Tongue (tissue), 2 donors: ENCODE measurements around the gene KCNMB2. TPM values are rescaled to one million over a fixed set of nuclear protein-coding genes. Genes with fewer than 3 reads are reported as not detected.
"Not testable (repeated sequence)": the region's sequence is repeated elsewhere in the genome, so short reads cannot be mapped to it uniquely, and the experiment has no call there.

Source experiments
- DNase-seq: peaks from one replicate; pipeline ENCODE4 v3.0.0-alpha.2; 2015
- total RNA-seq: library from RNA; depleted of rRNA; stranded (reverse); fragments of >200 nt; gene quantifications from one replicate; pipeline ENCODE4 v1.2.3, GENCODE V29; 2014

KCNMB2 gene
- total RNA-seq, 1 donor from 2014 or later: 6.2 TPM

DNA sequence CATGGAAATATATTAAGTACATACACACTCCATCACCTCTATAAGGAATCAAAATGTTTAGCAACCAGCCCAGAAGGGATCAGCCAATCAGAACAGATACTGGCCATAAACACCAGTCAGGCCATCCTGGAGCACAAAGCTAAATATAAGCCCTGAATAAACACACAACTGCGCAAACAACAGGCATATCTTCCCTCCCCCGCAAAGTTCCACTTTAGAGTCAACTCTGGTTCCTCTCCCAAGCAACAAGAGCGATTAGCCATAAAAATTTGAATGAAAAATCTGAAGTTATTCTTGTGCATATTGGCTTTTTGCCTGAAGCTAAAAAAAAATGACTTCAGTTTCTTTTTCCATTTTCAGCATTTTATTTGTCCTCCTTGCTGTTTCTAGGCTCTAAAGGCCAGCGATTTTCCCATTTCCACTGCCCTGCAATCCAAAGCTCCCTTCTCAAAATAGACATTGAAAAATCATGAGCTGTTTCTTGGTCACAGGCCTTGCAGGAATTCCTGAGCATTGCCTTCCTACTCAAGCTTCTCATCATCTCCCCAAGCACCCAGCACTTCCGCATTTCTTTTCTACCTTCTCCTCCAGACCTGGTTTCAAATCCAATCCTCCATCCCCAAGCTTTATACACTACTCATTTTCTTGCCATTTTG lies 287.5 kb downstream of the KCNMB2 start:
- DNase-seq: no peak

DNA sequence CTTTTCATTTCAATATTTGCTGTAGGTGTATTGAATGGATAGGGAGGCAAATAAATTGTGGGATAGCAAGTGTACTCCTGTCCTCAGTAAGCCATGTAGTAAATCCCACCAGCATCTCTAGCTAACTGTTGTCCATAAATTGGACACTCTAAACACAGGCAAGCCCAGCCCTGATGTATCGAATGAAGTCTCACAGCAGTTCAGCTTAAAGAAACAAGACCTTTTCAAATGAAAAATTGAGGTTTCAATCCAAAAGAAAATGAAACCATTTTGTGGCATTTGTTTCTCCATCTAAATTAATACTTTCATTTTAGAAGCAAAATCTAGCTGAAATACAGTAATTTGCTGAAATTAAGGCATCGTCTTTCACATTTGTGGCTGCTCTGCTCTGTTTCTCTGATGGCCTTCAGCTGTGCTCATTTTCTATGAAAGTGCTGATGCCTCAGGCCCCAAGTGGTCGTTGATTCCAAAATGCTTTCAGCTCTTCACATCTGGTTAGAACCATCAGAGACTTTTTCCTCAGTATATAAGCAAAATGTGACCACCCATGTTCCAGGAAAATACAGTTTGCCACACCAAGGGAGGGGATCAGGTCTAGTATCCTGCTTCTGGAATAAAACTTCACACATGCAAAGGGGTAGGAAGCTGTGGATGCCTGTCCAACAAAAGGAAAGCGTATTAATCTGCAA lies 290.3 kb downstream of the KCNMB2 start:
- DNase-seq: peak; percentile 80

DNA sequence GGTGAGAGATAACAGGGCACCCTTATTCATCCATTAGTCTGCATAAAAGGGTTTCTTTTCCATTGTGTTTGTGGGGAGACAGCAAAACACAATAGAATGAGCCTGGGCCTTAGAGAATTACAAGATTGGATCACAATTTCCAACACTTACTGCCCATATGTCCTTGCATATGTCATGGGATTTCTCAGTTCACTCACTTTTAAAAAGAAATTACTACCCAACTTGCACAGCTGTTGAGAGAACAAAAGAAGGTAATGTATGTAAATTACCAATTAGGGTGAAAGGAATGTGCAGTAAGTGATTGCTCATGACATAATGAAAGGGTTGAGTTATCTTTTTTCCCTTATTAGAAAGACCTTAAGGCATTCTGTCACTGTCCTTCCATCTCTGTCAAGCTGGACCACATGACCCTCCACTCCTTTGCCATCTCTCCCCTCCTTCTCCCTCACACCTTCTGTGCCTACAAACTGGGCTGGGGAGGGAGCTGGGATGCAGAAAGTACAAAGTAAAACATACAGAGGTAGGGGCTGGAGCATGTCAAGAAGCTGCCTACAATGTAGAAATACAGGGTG lies 291.1 kb downstream of the KCNMB2 start:
- DNase-seq: peak; percentile 39

DNA sequence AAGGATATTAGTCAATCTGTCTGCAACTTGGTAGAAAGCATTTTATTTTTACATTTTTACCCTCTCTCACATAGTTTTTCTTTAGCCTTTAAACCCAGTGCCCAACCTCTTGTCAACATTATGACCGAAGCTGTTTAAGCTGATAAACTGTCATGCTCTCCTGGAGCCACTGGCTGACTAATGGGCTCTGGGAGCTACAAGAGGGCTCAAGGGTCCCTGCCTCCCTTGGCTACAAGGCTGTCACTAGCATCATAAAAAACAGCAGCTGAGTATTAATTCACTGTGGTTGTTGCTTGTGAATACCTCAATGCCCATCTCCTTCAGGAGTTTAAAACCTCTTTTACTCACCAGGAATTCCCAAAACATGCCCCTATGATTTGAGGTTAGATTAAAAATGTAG lies 297.5 kb downstream of the KCNMB2 start:
- DNase-seq: no peak

DNA sequence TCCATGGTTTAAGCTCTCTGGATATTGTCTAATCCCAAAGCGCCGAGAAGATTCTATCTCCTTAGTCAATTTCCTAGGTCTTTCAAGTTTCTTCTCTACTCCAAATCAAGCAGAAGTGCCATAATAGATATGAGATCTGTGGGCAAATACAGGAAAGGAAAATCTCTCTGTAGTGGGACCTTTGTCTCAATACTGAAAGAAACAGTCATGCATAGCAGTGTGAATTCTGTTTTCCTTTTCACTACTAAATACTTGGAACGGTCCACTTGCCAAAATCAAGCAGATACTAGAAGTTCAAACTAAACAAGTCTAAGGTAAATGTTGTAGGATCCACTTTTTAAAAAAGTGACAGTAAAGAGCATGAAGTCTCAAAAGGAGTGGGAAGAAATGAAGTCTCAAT lies 298.8 kb downstream of the KCNMB2 start:
- DNase-seq: no peak

DNA sequence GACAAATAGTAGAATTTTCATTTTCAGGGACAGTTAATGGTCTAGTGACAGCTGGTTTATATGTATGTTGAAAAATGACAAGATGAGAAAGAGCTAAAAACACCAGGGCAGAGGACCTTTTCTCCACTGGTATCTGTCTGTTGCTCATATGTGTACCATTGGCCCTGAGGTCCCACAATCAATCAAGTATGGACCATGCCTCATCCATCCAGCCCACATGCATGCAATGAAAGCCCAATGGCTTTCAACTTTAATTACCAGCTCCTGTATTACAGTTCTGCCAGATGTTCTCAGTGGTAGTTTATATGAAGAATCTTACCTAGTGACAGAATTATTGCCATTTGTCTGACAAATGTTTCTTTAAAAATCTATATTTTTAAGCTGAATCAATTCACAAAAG lies 301.3 kb downstream of the KCNMB2 start:
- DNase-seq: no peak

DNA sequence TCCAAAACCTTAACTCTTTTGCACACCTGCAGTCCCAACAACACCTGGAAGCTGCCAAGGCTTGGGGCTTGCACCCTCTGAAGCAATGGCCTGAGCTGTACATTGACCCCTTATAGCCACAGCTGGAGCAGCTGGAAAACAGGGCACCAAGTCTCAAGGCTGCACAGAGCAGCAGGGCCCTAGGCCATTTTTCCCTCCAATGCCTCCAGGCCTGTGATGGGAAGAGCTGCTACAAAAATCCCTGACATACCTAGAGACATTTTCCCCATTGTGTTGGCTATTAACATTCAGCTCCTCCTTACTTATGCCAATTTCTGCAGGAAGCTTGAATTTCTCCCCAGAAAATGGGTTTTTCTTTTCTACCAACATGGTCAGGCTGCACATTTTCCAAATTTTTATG lies 304.4 kb downstream of the KCNMB2 start:
- no peak for DNase-seq

DNA sequence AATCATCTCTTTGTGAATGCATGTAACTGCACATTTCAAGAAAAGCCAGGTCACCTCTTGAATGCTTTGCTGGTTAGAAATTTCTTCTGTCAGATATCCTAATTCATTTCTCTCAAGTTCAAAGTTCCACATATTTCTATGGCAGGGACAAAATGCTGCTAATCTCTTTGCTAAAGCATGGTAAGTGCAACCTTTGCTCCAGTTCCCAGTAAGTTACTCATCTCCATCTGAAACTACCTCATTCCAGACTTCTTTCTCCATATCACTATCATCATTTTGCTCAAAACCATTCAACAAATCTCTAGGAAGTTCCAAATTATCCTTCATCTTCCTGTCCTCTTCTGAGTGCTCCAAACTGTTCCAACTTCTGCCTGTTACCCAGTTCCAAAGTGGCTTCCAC lies 304.8 kb downstream of the KCNMB2 start:
- DNase-seq: no peak

DNA sequence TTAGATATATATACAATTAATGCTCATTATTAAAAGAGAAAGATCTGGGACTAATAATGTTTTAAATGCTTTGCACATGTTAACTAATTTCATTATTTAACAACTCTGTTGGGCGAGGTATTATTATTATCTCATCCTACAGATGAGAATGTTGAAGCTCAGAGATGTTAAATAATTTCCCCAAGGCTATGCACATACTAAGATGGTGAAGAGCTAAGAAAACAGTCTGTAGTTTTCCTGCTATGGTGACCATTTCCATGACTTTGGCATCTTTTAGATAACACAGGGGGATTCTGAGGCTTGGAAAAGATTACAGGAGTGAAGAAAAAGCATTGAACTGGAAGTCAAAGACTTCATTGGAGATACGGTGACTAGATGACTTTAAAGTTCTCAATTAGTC lies 308.7 kb downstream of the KCNMB2 start:
- DNase-seq: no peak

DNA sequence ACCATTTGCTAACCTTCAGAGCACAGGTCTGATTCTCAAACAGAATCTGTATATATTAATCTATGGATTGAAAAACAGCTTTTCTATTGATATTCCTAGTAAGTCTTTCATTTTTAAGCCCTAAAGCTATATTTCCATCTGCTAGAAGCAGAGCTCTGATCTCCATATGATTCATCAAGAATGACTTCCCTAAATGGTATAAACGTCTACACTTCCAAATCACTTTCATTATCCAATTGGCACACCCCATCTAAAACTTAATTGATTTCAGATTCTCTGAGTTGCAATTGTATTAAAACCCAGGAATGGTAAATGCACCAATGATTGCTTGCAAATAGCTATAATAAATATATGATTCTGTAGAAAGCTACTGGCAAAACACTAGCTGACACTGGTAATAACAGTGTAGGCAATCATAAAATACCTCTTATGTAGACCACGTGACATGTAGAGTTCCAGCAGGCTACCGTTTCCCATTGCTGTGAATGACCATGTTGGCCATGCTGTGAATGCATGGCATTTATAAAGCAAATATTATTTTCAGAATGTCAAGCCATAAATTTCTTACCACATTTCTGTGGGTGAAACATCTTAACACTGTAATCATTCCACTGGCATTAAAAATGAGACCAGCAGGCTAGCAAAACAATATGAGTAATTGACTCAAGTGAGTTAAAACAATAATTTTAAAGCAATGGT lies 309.3 kb downstream of the KCNMB2 start:
- no peak for DNase-seq

DNA sequence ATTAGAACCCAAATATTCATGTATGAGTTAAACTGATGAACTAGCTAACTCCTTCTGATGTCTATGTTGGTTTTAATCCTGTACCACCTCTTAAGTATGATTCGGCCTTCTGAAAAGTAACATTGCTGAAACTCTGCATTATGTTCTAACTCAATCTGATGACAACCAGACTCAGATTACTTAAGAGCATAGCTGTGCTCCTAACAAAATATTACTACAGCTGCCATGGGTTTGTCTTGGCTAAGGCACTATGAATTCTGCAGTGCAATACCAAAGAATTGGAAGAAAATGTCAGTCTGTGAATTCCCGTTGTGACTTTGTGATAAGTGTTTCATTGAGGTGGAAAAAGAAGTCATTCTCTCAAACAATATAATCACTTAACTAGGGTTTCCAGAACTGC lies 311.0 kb downstream of the KCNMB2 start:
- peak; percentile 85 for DNase-seq

DNA sequence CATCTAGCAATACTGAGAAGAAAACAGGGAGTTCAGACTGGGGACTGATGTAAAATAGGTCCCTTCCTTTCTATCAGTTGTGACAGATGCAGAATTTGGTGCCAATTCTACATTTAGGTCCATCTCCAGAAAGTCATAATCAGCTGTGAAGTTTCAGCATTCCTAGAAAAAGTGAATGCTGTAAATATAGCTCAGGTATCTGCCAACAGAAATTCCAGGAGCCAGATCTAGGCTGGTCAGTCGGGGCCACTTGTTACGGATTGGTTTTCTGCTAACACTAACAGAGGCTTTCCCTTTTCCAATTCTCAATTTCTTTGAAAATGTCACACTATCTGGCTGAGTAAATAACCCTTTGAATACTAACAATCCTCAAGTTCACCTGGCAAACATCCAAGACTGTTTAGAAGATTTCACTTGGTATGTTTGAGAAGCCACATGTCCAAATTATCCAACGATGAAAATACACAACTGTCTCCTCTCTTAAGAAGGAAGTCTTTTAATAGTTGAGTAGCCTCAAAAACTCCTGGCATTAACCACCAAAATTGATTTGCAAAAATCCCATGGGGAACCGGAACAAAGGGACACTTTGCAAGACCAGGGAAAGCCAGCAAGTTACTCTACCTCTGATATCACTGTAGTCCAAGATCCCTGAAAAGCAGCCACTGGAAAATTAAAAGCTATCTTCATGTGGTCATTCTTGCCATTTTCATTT lies 313.1 kb downstream of the KCNMB2 start:
- peak; percentile 58 for DNase-seq

DNA sequence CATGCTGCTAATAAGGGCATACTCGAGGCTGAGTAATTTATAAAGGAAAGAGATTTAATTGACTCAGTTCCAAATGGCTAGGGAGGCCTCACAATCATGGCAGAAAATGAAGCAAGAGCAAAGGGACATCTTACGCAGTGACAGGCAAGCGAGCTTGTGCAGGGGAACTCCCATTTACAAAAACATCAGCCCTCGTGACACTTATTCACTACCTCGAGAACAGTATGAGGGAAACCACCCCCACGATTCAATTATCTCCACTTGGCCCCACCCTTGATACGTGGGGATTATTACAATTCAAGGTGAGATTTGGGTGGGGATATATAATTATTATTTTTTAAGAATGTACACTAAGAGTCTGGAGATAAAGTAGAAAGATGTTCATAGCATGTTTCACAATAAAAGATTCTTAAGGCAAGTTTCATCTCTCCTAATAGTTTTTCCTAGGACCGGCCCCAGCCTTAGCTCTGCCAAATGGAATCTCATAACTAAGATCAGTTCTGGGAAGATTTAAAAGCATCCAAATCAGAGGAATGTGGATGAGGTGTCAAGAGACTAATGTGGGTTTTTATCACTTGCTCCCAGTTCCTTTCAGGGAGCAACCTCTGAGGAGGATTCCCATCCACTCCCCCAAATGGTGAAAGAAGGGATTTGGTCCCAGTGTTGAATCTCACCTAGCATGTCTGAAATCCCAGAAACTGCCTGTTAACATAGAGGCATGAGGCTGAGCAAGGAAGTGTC lies 314.4 kb downstream of the KCNMB2 start:
- DNase-seq: no peak

DNA sequence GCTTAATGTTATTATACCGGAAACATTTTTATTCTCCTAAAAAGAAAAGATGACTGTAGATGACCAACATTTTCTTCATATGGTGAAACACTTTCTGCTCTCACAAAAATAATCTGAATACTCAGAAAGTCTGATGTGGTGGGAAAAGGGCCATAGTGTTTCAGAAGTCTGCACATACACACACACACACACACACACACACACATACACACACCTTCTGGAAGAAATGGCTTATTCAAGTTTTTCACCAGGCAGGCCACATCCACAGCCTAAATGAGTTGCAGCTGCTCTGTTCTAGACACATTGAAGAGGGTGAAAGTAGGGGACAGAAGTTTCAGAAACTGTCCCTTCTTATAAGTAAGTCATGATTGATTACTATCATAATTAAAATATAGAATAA lies 315.3 kb downstream of the KCNMB2 start:
- DNase-seq: no peak

DNA sequence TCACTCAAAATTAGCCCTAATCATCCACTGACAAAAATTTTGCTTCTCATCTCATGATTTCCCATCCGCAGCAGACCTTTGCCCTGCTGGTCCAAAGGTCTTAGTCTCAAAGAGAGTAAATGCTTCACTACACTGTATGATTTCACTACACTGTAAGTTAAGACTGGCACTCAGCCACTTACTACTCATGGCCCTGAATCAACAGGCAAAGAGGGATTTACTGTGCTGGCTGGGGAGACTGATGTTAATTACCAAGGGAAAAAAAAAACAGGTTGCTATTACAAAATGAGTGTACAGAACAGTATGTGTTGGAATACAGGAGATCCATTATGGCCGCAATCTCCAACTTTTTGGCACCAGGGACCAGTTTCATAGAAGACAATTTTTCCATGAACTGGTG lies 320.6 kb downstream of the KCNMB2 start:
- DNase-seq: peak; percentile 30

DNA sequence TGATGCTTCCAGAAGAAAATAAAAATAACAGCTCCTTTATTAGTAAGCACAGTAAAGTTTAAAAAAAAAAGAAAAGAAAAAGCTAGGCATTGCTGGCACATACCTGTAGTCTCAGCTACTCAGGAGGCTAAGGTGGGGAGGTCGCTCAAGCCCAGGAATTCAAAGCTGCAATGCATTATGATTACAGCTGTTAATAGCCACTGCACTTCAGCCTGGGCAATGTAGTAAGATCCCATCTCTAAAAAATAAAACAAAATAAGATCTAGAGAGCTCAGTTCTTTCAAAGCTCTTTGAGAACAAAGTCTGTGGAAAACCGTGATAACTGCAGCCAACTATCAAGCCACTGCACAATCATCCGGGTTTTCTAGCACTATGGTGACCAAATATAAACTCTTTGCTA lies 323.1 kb downstream of the KCNMB2 start:
- no peak for DNase-seq

DNA sequence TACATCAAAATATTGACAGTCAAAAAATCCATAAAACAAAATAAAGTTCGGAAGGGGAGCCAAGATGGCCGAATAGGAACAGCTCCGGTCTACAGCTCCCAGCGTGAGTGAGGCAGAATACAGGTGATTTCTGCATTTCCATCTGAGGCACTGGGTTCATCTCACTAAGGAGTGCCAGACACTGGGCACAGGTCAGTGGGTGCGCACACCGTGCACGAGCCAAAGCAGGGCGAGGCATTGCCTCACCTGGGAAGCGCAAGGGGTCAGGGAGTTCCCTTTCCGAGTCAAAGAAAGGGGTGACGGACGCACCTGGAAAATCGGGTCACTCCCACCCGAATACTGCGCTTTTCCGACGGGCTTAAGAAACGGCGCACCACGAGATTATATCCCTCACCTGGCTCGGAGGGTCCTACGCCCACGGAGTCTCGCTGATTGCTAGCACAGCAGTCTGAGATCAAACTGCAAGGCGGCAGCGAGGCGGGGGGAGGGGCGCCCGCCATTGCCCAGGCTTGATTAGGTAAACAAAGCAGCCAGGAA lies 323.7 kb downstream of the KCNMB2 start:
- not testable (repeated sequence) for DNase-seq

DNA sequence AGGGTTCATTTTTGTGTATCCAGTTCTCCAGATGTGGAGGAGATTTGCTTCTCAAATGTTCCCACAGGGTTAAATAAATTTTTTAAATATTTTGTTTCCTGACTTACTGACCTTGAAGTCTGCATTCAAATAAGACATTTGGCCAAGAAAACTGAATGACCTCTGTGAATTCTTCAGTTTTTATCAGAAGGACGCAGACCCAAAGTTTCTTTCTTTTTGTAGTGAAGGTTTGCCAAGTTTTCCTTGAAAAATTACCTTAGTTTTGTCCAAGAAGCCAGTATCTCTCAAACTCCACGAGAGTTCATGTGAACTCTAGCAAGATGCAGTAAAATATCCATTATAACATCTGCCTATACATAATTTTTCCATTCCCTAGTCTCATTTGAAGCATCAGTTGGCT lies 332.4 kb downstream of the KCNMB2 start:
- DNase-seq: no peak

DNA sequence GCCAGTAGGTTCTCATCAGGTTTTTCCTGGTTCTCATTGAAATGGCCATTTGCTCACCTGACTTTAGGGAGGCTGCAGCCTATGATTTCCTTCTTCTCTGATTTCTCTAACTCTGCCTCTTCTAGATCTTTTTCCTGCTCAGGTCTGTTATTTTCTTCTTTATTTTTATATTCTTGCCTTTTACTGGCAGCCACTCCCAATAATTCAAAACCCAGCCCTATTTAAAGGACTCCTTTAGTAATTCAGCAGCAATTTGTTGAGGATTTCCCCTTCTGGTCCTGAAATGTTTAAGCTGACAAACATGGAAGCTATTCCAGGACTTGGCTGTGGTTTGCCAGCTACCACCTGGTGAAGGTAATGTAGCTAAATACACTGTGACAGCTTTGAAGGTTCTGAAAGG lies 333.8 kb downstream of the KCNMB2 start:
- no peak for DNase-seq

DNA sequence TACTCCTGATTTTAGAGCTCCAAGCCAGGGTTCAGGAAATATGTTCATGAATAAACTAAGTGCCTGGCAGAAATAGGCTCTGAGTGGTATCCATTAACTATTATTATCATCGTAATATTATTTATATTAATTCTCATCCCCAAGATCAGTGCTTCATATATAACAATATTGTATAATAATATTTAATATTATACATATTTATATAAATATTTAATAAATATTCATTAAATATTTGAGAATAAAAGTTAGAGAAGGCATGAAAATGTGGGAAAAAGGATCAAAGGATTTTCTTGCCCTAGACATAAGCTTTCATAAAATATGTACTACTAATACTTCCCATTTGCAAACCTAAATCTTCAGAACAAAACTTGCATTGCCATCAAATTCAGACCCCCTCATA lies 338.9 kb downstream of the KCNMB2 start:
- no peak for DNase-seq

DNA sequence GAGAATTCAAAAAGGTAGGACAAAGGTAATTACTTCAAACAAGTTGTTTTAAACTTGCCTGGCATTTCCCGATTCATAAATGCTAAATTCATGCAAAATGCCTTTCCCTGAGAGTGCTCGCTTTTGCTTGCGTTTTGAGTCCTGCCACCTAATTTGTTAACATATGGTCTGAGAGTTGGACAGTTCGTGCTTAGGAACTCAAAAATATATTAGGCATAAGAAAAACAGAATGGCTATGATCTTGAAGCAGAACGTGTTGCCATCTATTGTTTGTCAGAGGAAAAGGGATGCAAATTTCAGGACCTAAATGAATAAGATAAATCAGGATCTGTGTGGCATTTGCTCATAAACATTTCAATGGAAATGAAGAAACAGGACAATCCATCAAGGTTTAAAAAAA lies 339.6 kb downstream of the KCNMB2 start:
- no peak for DNase-seq

DNA sequence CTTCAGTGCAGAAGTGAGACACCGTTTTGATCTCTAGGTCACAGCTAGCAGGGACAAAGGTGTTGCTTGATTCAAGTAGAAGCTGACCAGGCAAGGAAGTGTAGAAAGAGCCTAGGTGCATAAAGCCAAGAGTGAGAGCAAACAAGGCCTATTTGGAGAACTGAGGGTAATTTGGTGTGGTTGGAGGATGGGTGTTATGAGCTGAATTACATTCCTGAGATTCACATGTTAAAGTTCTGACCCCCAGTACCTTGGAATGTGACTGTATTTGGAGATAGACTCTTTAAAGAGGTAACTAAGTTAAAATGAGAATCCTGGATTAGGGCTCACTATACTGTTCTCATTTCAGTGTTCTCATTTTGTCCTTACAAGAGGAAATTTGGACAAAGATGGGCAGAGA lies 344.0 kb downstream of the KCNMB2 start:
- DNase-seq: no peak
